ENCODE data around the gene GFOD1. TPM values are rescaled to one million over a fixed set of nuclear protein-coding genes. Genes with fewer than 3 reads are reported as not detected.
A peak's percentile ranks its signal among the peaks of the same experiment; 100 is the strongest.

The GFOD1 gene
- total RNA-seq, 1 experiment from 2014 or later = 8.8 TPM

DNA sequence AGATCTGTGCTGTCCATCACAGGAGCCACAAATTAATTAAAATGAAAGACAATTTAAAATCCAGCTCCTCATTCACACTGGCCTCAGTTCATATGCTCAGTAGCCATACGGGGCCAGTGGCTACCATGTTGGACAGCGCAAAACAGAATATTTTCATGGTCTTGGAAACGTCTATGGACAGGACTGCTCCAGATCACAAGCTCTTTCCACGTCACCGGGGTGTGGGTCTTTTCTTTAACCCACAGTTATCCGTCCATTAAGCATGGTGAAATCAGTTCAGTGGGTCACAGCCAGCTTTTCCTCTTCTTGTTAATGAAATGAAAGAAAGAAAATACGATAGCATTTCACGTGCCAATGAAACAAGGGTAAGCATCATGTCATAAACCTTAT is 24.1 kb downstream of the GFOD1 start:
- no peak overlapping the region for H3K27ac ChIP-seq (ENCODE audit: low read depth, low read length, poor library complexity, severe bottlenecking)
- ChIA-PET POLR2A (ENCODE audit: low non-redundant PET) (interaction anchor here (0.8 kb wide), 1 partner anchor 16 kb away, joined by 3 read pairs; no protein-coding TSS in a partner anchor), CTCF (no interaction called here)
- H3K9me3 ChIP-seq (ENCODE audit: low read depth, low read length, poor library complexity, severe bottlenecking) = no peaks in the 10 kb centered on the region
- TF ChIP-seq EZH2 (IDR thresholded peaks at IDR 0.05; ENCODE audit: borderline replicate concordance, low read depth, low read length, poor library complexity, severe bottlenecking) = no peak
- TF ChIP-seq, protein P1, sequence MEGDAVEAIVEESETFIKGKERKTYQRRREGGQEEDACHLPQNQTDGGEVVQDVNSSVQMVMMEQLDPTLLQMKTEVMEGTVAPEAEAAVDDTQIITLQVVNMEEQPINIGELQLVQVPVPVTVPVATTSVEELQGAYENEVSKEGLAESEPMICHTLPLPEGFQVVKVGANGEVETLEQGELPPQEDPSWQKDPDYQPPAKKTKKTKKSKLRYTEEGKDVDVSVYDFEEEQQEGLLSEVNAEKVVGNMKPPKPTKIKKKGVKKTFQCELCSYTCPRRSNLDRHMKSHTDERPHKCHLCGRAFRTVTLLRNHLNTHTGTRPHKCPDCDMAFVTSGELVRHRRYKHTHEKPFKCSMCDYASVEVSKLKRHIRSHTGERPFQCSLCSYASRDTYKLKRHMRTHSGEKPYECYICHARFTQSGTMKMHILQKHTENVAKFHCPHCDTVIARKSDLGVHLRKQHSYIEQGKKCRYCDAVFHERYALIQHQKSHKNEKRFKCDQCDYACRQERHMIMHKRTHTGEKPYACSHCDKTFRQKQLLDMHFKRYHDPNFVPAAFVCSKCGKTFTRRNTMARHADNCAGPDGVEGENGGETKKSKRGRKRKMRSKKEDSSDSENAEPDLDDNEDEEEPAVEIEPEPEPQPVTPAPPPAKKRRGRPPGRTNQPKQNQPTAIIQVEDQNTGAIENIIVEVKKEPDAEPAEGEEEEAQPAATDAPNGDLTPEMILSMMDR (conservative IDR thresholded peaks at IDR 0.05; ENCODE audit: low read depth, low read length) = no peak
- BruUV-seq (replicated peaks) = no TSS peak
- no peak for DNase-seq (ENCODE audit: low spot score)
- peaks cover 31% of the 10 kb centered on the region for H3K4me1 ChIP-seq (ENCODE audit: insufficient read depth, low read length, poor library complexity, severe bottlenecking)
- no peaks in the 10 kb centered on the region for H3K36me3 ChIP-seq (ENCODE audit: insufficient read depth, low read length, poor library complexity, severe bottlenecking)
- no peaks in the 10 kb centered on the region for H3K27me3 ChIP-seq (replicated peaks; ENCODE audit: insufficient read depth, low read depth, low read length, poor library complexity)
- intact Hi-C loops (cut with micrococcal nuclease; ENCODE audit: unreplicated experiment) = no loop called here
- no peak overlapping the region for H3K4me3 ChIP-seq (ENCODE audit: low read depth, low read length, poor library complexity, severe bottlenecking)

DNA sequence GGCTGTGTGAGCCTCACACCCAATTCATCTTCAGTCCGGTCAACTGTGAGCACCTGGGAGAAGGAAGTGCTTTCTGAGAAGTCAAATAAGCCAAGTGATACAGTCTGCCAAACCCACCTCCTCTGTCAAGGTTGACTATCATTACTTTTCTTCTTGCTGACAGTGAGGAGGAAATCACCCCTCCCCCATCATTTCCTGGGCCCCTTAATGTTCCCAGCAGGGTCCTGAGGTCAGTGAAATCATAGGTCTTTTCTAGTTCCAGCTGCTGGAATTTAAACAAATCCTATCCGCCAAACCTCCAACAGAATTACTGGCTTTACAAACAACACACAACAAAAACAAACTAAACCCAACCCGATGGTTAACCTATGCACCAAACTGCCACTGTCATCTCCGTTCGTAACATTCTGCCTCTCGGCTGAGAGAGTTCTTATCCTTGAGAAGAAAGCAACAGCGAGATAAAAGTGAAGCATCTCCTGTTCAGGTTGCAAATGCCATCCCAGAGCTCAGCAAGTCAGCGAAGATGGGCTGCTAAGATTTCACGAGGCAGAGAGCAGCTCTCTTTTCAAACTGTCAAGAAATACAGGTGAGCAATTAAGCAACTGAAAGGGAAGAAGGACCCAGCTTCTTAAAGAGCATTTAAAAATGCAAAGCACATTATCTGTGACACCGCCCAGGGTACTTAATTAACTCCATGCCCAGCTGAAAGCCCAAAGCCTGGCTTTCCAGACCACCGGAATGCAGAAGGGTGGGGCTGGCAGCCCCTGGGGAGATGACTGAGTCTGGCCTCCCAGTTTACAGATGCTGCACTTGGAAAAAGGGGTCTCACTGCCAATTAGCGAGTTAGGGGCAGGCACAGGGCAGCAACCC is 24.7 kb downstream of the GFOD1 start:
- intact Hi-C loops (cut with micrococcal nuclease; ENCODE audit: unreplicated experiment) = no loop called here
- H3K36me3 ChIP-seq (ENCODE audit: insufficient read depth, low read length, poor library complexity, severe bottlenecking) = no peaks in the 10 kb centered on the region
- peaks cover 31% of the 10 kb centered on the region for H3K4me1 ChIP-seq (ENCODE audit: insufficient read depth, low read length, poor library complexity, severe bottlenecking)
- H3K9me3 ChIP-seq (ENCODE audit: low read depth, low read length, poor library complexity, severe bottlenecking) = no peaks in the 10 kb centered on the region
- no peaks in the 10 kb centered on the region for H3K27me3 ChIP-seq (replicated peaks; ENCODE audit: insufficient read depth, low read depth, low read length, poor library complexity)
- TF ChIP-seq EZH2 (IDR thresholded peaks at IDR 0.05; ENCODE audit: borderline replicate concordance, low read depth, low read length, poor library complexity, severe bottlenecking) = no peak
- TF ChIP-seq, protein P1 (conservative IDR thresholded peaks at IDR 0.05; ENCODE audit: low read depth, low read length) = no peak
- ChIA-PET POLR2A (ENCODE audit: low non-redundant PET) (interaction anchor here (0.6 to 0.8 kb wide), 2 partner anchors 17 to 58 kb away, joined by 3 read pairs; no protein-coding TSS in a partner anchor), CTCF (no interaction called here)
- no TSS peak for BruUV-seq (replicated peaks)
- H3K4me3 ChIP-seq (ENCODE audit: low read depth, low read length, poor library complexity, severe bottlenecking) = no peak overlapping the region
- H3K27ac ChIP-seq (ENCODE audit: low read depth, low read length, poor library complexity, severe bottlenecking) = no peak overlapping the region
- peak; percentile 72 for DNase-seq (ENCODE audit: low spot score)

- TF ChIP-seq, protein P1 (conservative IDR thresholded peaks at IDR 0.05; ENCODE audit: low read depth, low read length) = no peak
- TF ChIP-seq EZH2 (IDR thresholded peaks at IDR 0.05; ENCODE audit: borderline replicate concordance, low read depth, low read length, poor library complexity, severe bottlenecking) = no peak
- no peak for DNase-seq (ENCODE audit: low spot score)
- no TSS peak for BruUV-seq (replicated peaks)
- Histone ChIP-seq H3K27me3 (replicated peaks; ENCODE audit: insufficient read depth, low read depth, low read length, poor library complexity) (no peaks in the 10 kb centered on the region), H3K36me3 (ENCODE audit: insufficient read depth, low read length, poor library complexity, severe bottlenecking) (no peaks in the 10 kb centered on the region), H3K27ac (ENCODE audit: low read depth, low read length, poor library complexity, severe bottlenecking) (peak overlapping the region; percentile 22), H3K9me3 (ENCODE audit: low read depth, low read length, poor library complexity, severe bottlenecking) (no peaks in the 10 kb centered on the region), H3K4me3 (ENCODE audit: low read depth, low read length, poor library complexity, severe bottlenecking) (no peak overlapping the region), H3K4me1 (ENCODE audit: insufficient read depth, low read length, poor library complexity, severe bottlenecking) (peaks cover 31% of the 10 kb centered on the region)
- intact Hi-C loops (cut with micrococcal nuclease; ENCODE audit: unreplicated experiment) = no loop called here
- POLR2A ChIA-PET (ENCODE audit: low non-redundant PET) = no interaction called here
- CTCF ChIA-PET = no interaction called here
Observed at GRCh38 chr6:13461805-13462204, 25.6 kb downstream of the GFOD1 start.
